Urinary bladder (tissue), 4 donors: Measurements from ENCODE around the gene NLGN1. TPM values are rescaled to one million over a fixed set of nuclear protein-coding genes. Genes with fewer than 3 reads are reported as not detected.

ENCODE experiments used
- DNase-seq: peaks from one replicate; pipeline ENCODE4 v3.0.0-alpha.2; 2015; ENCODE audit errors: extremely low spot score
- H3K27ac ChIP-seq: one replicate; pipeline ENCODE4 v1.5.1; 2013; ENCODE audit warnings: low read depth, mild to moderate bottlenecking, moderate library complexity
- H3K36me3 ChIP-seq: one replicate; pipeline ENCODE4 v1.6.1; 2013; ENCODE audit warnings: mild to moderate bottlenecking, moderate library complexity; ENCODE audit not compliant: insufficient read depth
- H3K4me1 ChIP-seq: one replicate; pipeline ENCODE4 v1.6.1; 2013; ENCODE audit warnings: mild to moderate bottlenecking, moderate library complexity; ENCODE audit not compliant: insufficient read depth
- H3K4me3 ChIP-seq: one replicate; pipeline ENCODE4 v1.5.1; 2013; ENCODE audit warnings: low read depth, low read length
- WGBS: extraction: QIAGEN DNeasy Blood & Tissue Kit; methylation state at CpG from one replicate; pipeline ENCODE4 v1.1.7; 2013; 5-methylcytosine and 5-hydroxymethylcytosine counted together
- polyA plus RNA-seq: library from polyadenylated mRNA; stranded (reverse); fragments of 200-250 nt; gene quantifications from one replicate; pipeline ENCODE4 v1.2.3, GENCODE V29; 2013
- total RNA-seq: library from RNA; depleted of rRNA; stranded (reverse); fragments of >200 nt; gene quantifications from one replicate; pipeline ENCODE4 v1.2.3, GENCODE V29; 2014
- donor health status: healthy with polysubstance abuse.
- donor health status: healthy.

NLGN1 gene
- total and polyA plus RNA-seq, 2 donors = 8.4 to 51.8 TPM

GRCh38 chr3:173933113-173933512 is 535.6 kb downstream of the NLGN1 start:
- Histone ChIP-seq H3K27ac (no peak overlapping the region), H3K36me3 (no peaks in the 10 kb centered on the region), H3K4me3 (no peak overlapping the region), H3K4me1 (no peaks in the 10 kb centered on the region)
- 89% methylated on average over 1 of the region's 1 CpG for WGBS
- DNase-seq = no peak

- Histone ChIP-seq H3K36me3 (no peaks in the 10 kb centered on the region), H3K27ac (no peak overlapping the region), H3K4me3 (no peak overlapping the region), H3K4me1 (no peaks in the 10 kb centered on the region)
- DNase-seq = no peak
- 60% methylated on average over 2 of the region's 2 CpGs for WGBS
Observed at GRCh38 chr3:173936316-173936715, 538.8 kb downstream of the NLGN1 start.

GRCh38 chr3:173938159-173938558 is 540.6 kb downstream of the NLGN1 start:
- Histone ChIP-seq H3K4me1 (no peaks in the 10 kb centered on the region), H3K4me3 (no peak overlapping the region), H3K36me3 (no peaks in the 10 kb centered on the region), H3K27ac (no peak overlapping the region)
- DNase-seq = no peak
- WGBS = 45% methylated on average over 4 of the region's 4 CpGs

GRCh38 chr3:173938616-173939015 is 541.1 kb downstream of the NLGN1 start:
- no peaks in the 10 kb centered on the region for H3K36me3 ChIP-seq
- no peak for DNase-seq
- no peaks in the 10 kb centered on the region for H3K4me1 ChIP-seq
- no peak overlapping the region for H3K4me3 ChIP-seq
- H3K27ac ChIP-seq = no peak overlapping the region
- WGBS = 68% methylated on average over 2 of the region's 2 CpGs

- no peaks in the 10 kb centered on the region for H3K36me3 ChIP-seq
- 81% methylated on average over 2 of the region's 2 CpGs for WGBS
- H3K4me3 ChIP-seq = no peak overlapping the region
- no peaks in the 10 kb centered on the region for H3K4me1 ChIP-seq
- no peak overlapping the region for H3K27ac ChIP-seq
- no peak for DNase-seq
Observed at GRCh38 chr3:173939331-173939730, 541.8 kb downstream of the NLGN1 start.

- H3K4me1 ChIP-seq = no peaks in the 10 kb centered on the region
- no peak overlapping the region for H3K4me3 ChIP-seq
- H3K36me3 ChIP-seq = no peaks in the 10 kb centered on the region
- WGBS = 93% methylated on average over 3 of the region's 3 CpGs
- H3K27ac ChIP-seq = no peak overlapping the region
- no peak for DNase-seq
Observed at GRCh38 chr3:173943264-173943663, 545.7 kb downstream of the NLGN1 start.

GRCh38 chr3:173945170-173945569 is 547.6 kb downstream of the NLGN1 start:
- DNase-seq = no peak
- Histone ChIP-seq H3K36me3 (no peaks in the 10 kb centered on the region), H3K27ac (no peak overlapping the region), H3K4me3 (no peak overlapping the region), H3K4me1 (no peaks in the 10 kb centered on the region)
- WGBS = 91% methylated on average over 1 of the region's 1 CpG

GRCh38 chr3:173945806-173946205 is 548.3 kb downstream of the NLGN1 start:
- no peak overlapping the region for H3K27ac ChIP-seq
- 85% methylated on average over 1 of the region's 1 CpG for WGBS
- H3K4me1 ChIP-seq = no peaks in the 10 kb centered on the region
- H3K4me3 ChIP-seq = no peak overlapping the region
- DNase-seq = no peak
- H3K36me3 ChIP-seq = no peaks in the 10 kb centered on the region

- no peak overlapping the region for H3K27ac ChIP-seq
- WGBS = 91% methylated on average over 2 of the region's 2 CpGs
- DNase-seq = no peak
Observed at GRCh38 chr3:173954647-173955046, 557.1 kb downstream of the NLGN1 start.

GRCh38 chr3:173957646-173958045 is 560.1 kb downstream of the NLGN1 start:
- Histone ChIP-seq H3K4me1 (no peaks in the 10 kb centered on the region), H3K27ac (no peak overlapping the region), H3K4me3 (no peak overlapping the region), H3K36me3 (no peaks in the 10 kb centered on the region)
- no peak for DNase-seq
- 95% methylated on average over 4 of the region's 4 CpGs for WGBS

More at GRCh38 chr3:173954647-173955046, 557.1 kb downstream of the NLGN1 start:
- no peak overlapping the region for H3K4me3 ChIP-seq
- H3K4me1 ChIP-seq = no peaks in the 10 kb centered on the region
- H3K36me3 ChIP-seq = no peaks in the 10 kb centered on the region

GRCh38 chr3:173958805-173959204 is 561.3 kb downstream of the NLGN1 start:
- Histone ChIP-seq H3K4me3 (no peak overlapping the region), H3K4me1 (no peaks in the 10 kb centered on the region), H3K27ac (no peak overlapping the region), H3K36me3 (no peaks in the 10 kb centered on the region)
- DNase-seq = no peak
- WGBS = 95% methylated on average over 6 of the region's 6 CpGs

- WGBS = 59% methylated on average over 4 of the region's 4 CpGs
- no peaks in the 10 kb centered on the region for H3K36me3 ChIP-seq
- no peaks in the 10 kb centered on the region for H3K4me1 ChIP-seq
- DNase-seq = peak; percentile 23
- H3K4me3 ChIP-seq = no peak overlapping the region
- H3K27ac ChIP-seq = no peak overlapping the region
Observed at GRCh38 chr3:173970281-173970680, 572.7 kb downstream of the NLGN1 start.

GRCh38 chr3:173976281-173976680 is 578.7 kb downstream of the NLGN1 start:
- H3K4me1 ChIP-seq = no peaks in the 10 kb centered on the region
- DNase-seq = no peak
- 93% methylated on average over 1 of the region's 1 CpG for WGBS
- H3K36me3 ChIP-seq = no peaks in the 10 kb centered on the region
- no peak overlapping the region for H3K27ac ChIP-seq
- H3K4me3 ChIP-seq = no peak overlapping the region

- H3K36me3 ChIP-seq = no peaks in the 10 kb centered on the region
- no peak for DNase-seq
- H3K4me1 ChIP-seq = no peaks in the 10 kb centered on the region
- no peak overlapping the region for H3K4me3 ChIP-seq
- WGBS = 77% methylated on average over 2 of the region's 2 CpGs
- no peak overlapping the region for H3K27ac ChIP-seq
Observed at GRCh38 chr3:173977747-173978146, 580.2 kb downstream of the NLGN1 start.

- WGBS = 74% methylated on average over 2 of the region's 2 CpGs
- no peak for DNase-seq
- no peak overlapping the region for H3K4me3 ChIP-seq
- H3K36me3 ChIP-seq = no peaks in the 10 kb centered on the region
- H3K4me1 ChIP-seq = no peaks in the 10 kb centered on the region
- no peak overlapping the region for H3K27ac ChIP-seq
Observed at GRCh38 chr3:173983343-173983742, 585.8 kb downstream of the NLGN1 start.
